Liver (tissue), 3 donors: Measurements from ENCODE around the gene PODXL2.
"Not testable (repeated sequence)": the region's sequence is repeated elsewhere in the genome, so short reads cannot be mapped to it uniquely, and the experiment has no call there.

ENCODE experiments used
- CTCF ChIP-seq: fragments of 150-350 bp; IDR thresholded peaks from 2 replicates; pipeline ENCODE4 v1.5.1; 2017; ENCODE audit warnings: improper control_type of control experiment, low read depth, low read length; ENCODE audit not compliant: missing input control
- EGR1 ChIP-seq, 2 donors: IDR thresholded peaks; 2 replicates each; pipeline ENCODE4 v1.6.1; 2016 to 2018; ENCODE audit warnings: antibody characterized with exemption in 2 of 2, low read depth in 2 of 2
- FOXA1 ChIP-seq: IDR thresholded peaks from 2 replicates; pipeline ENCODE4 v1.6.1; 2016; ENCODE audit warnings: antibody characterized with exemption
- GABPA ChIP-seq, 2 donors: IDR thresholded peaks in 1 of 2; conservative IDR thresholded peaks in 1 of 2; 2 replicates each; pipeline ENCODE4 v1.6.1; 2016; ENCODE audit warnings: antibody characterized with exemption in 2 of 2, mild to moderate bottlenecking in 1 of 2, moderate library complexity in 1 of 2
- HNF4A ChIP-seq, 2 donors: conservative IDR thresholded peaks; 2 replicates each; pipeline ENCODE4 v1.6.1; 2016; ENCODE audit warnings: antibody characterized with exemption in 2 of 2, mild to moderate bottlenecking in 2 of 2
- MAX ChIP-seq: IDR thresholded peaks from 2 replicates; pipeline ENCODE4 v1.6.1; 2016; ENCODE audit warnings: antibody characterized with exemption
- RAD21 ChIP-seq, 2 donors: IDR thresholded peaks; 2 replicates each; pipeline ENCODE4 v1.6.1; 2016; ENCODE audit warnings: antibody characterized with exemption in 2 of 2, mild to moderate bottlenecking in 2 of 2
- SP1 ChIP-seq: IDR thresholded peaks from 2 replicates; pipeline ENCODE4 v1.6.1; 2018; ENCODE audit warnings: antibody characterized with exemption, mild to moderate bottlenecking
- YY1 ChIP-seq: IDR thresholded peaks from 2 replicates; pipeline ENCODE4 v1.6.1; 2016; ENCODE audit warnings: antibody characterized with exemption, mild to moderate bottlenecking
- donor health status: healthy.
- donor health status: healthy.

- TF ChIP-seq CTCF; SP1; YY1; HNF4A (conservative IDR thresholded peaks at IDR 0.05); EGR1 (IDR thresholded peaks at IDR 0.05; ENCODE audit: low read depth in 2 of 2); RAD21 (IDR thresholded peaks at IDR 0.05); MAX; GABPA (IDR thresholded peaks at IDR 0.05 in 1 of 2, conservative IDR thresholded peaks at IDR 0.05 in 1 of 2); FOXA1: not testable (repeated sequence)
These were observed 23.4 kb upstream of the PODXL2 start for GRCh38 chr3:127605547-127605946.
